ENCODE data around the gene KIF6.

KIF6 gene

GRCh38 chr6:39574991-39575390 is 150.2 kb downstream of the KIF6 start:
- no peaks in the 10 kb centered on the region for H3K27me3 ChIP-seq (replicated peaks in 2 of 5; ENCODE audit: control insufficient read depth in 4 of 5, insufficient read depth in 5 of 5, low read length in 4 of 5)
- POLR2A ChIA-PET: no interaction called here
- WGBS (ENCODE audit: insufficient coverage): 100% methylated on average over 1 of the region's 7 CpGs
- H3K4me3 ChIP-seq (ENCODE audit: control insufficient read depth in 1 of 7, extremely low read depth in 1 of 7, insufficient read depth in 4 of 7, low read depth in 2 of 7, low read length in 6 of 7): no peak overlapping the region
- H3K27ac ChIP-seq (ENCODE audit: insufficient read depth in 1 of 2, low read depth in 1 of 2, low read length in 2 of 2, poor library complexity in 1 of 2, severe bottlenecking in 2 of 2): no peak overlapping the region
- H3K9me3 ChIP-seq (ENCODE audit: control extremely low read depth in 1 of 5, control insufficient read depth in 4 of 5, insufficient read depth in 2 of 5, low read depth in 1 of 5, low read length in 4 of 5): peaks cover 0 to 4% (median 0%) of the 10 kb centered on the region in 5 experiments
- CTCF ChIA-PET: no interaction called here
- H3K36me3 ChIP-seq (ENCODE audit: control insufficient read depth in 4 of 4, insufficient read depth in 4 of 4, low read length in 3 of 4): no peaks in the 10 kb centered on the region
- DNase-seq: no peak
- no peaks in the 10 kb centered on the region for H3K4me1 ChIP-seq (ENCODE audit: control extremely low read depth in 1 of 4, control insufficient read depth in 4 of 4, insufficient read depth in 4 of 4, low read length in 3 of 4)

GRCh38 chr6:39573541-39573940 is 151.7 kb downstream of the KIF6 start:
- Histone ChIP-seq H3K4me3 (ENCODE audit: control insufficient read depth in 1 of 7, extremely low read depth in 1 of 7, insufficient read depth in 4 of 7, low read depth in 2 of 7, low read length in 6 of 7) (no peak overlapping the region), H3K27me3 (replicated peaks in 2 of 5; ENCODE audit: control insufficient read depth in 4 of 5, insufficient read depth in 5 of 5, low read length in 4 of 5) (no peaks in the 10 kb centered on the region), H3K36me3 (ENCODE audit: control insufficient read depth in 4 of 4, insufficient read depth in 4 of 4, low read length in 3 of 4) (no peaks in the 10 kb centered on the region), H3K4me1 (ENCODE audit: control extremely low read depth in 1 of 4, control insufficient read depth in 4 of 4, insufficient read depth in 4 of 4, low read length in 3 of 4) (no peaks in the 10 kb centered on the region), H3K27ac (ENCODE audit: insufficient read depth in 1 of 2, low read depth in 1 of 2, low read length in 2 of 2, poor library complexity in 1 of 2, severe bottlenecking in 2 of 2) (no peak overlapping the region), H3K9me3 (ENCODE audit: control extremely low read depth in 1 of 5, control insufficient read depth in 4 of 5, insufficient read depth in 2 of 5, low read depth in 1 of 5, low read length in 4 of 5) (peaks cover 0 to 4% (median 0%) of the 10 kb centered on the region in 5 experiments)
- no CpG with 5 or more reads among the region's 3 CpGs for WGBS (ENCODE audit: insufficient coverage)
- POLR2A ChIA-PET: no interaction called here
- CTCF ChIA-PET: no interaction called here
- no peak for DNase-seq

- no peak overlapping the region for H3K27ac ChIP-seq (ENCODE audit: insufficient read depth in 1 of 2, low read depth in 1 of 2, low read length in 2 of 2, poor library complexity in 1 of 2, severe bottlenecking in 2 of 2)
- H3K9me3 ChIP-seq (ENCODE audit: control extremely low read depth in 1 of 5, control insufficient read depth in 4 of 5, insufficient read depth in 2 of 5, low read depth in 1 of 5, low read length in 4 of 5): peaks cover 0 to 4% (median 0%) of the 10 kb centered on the region in 5 experiments
- no CpG with 5 or more reads among the region's 3 CpGs for WGBS (ENCODE audit: insufficient coverage)
- H3K27me3 ChIP-seq (replicated peaks in 2 of 5; ENCODE audit: control insufficient read depth in 4 of 5, insufficient read depth in 5 of 5, low read length in 4 of 5): no peaks in the 10 kb centered on the region
- POLR2A ChIA-PET: no interaction called here
- CTCF ChIA-PET: no interaction called here
- no peak for DNase-seq
- H3K36me3 ChIP-seq (ENCODE audit: control insufficient read depth in 4 of 4, insufficient read depth in 4 of 4, low read length in 3 of 4): no peaks in the 10 kb centered on the region
- H3K4me1 ChIP-seq (ENCODE audit: control extremely low read depth in 1 of 4, control insufficient read depth in 4 of 4, insufficient read depth in 4 of 4, low read length in 3 of 4): no peaks in the 10 kb centered on the region
- no peak overlapping the region for H3K4me3 ChIP-seq (ENCODE audit: control insufficient read depth in 1 of 7, extremely low read depth in 1 of 7, insufficient read depth in 4 of 7, low read depth in 2 of 7, low read length in 6 of 7)
Observed at GRCh38 chr6:39572661-39573340, 152.4 kb downstream of the KIF6 start.

- H3K4me1 ChIP-seq (ENCODE audit: control extremely low read depth in 1 of 4, control insufficient read depth in 4 of 4, insufficient read depth in 4 of 4, low read length in 3 of 4): no peaks in the 10 kb centered on the region
- H3K27ac ChIP-seq (ENCODE audit: insufficient read depth in 1 of 2, low read depth in 1 of 2, low read length in 2 of 2, poor library complexity in 1 of 2, severe bottlenecking in 2 of 2): no peak overlapping the region
- no peaks in the 10 kb centered on the region for H3K36me3 ChIP-seq (ENCODE audit: control insufficient read depth in 4 of 4, insufficient read depth in 4 of 4, low read length in 3 of 4)
- no peaks in the 10 kb centered on the region for H3K9me3 ChIP-seq (ENCODE audit: control extremely low read depth in 1 of 5, control insufficient read depth in 4 of 5, insufficient read depth in 2 of 5, low read depth in 1 of 5, low read length in 4 of 5)
- DNase-seq: no peak
- ChIA-PET POLR2A (interaction anchor here (0.7 kb wide), 1 partner anchor 229 kb away, joined by 4 read pairs; no protein-coding TSS in a partner anchor), CTCF (no interaction called here)
- H3K4me3 ChIP-seq (ENCODE audit: control insufficient read depth in 1 of 7, extremely low read depth in 1 of 7, insufficient read depth in 4 of 7, low read depth in 2 of 7, low read length in 6 of 7): no peak overlapping the region
- no CpG with 5 or more reads among the region's 1 CpG for WGBS (ENCODE audit: insufficient coverage)
- H3K27me3 ChIP-seq (replicated peaks in 2 of 5; ENCODE audit: control insufficient read depth in 4 of 5, insufficient read depth in 5 of 5, low read length in 4 of 5): peaks cover 0 to 2% (median 0%) of the 10 kb centered on the region in 5 experiments
Observed at GRCh38 chr6:39568896-39569295, 156.3 kb downstream of the KIF6 start.

- Histone ChIP-seq H3K27me3 (replicated peaks in 2 of 5; ENCODE audit: control insufficient read depth in 4 of 5, insufficient read depth in 5 of 5, low read length in 4 of 5) (peaks cover 0 to 2% (median 0%) of the 10 kb centered on the region in 5 experiments), H3K4me3 (ENCODE audit: control insufficient read depth in 1 of 7, extremely low read depth in 1 of 7, insufficient read depth in 4 of 7, low read depth in 2 of 7, low read length in 6 of 7) (no peak overlapping the region), H3K4me1 (ENCODE audit: control extremely low read depth in 1 of 4, control insufficient read depth in 4 of 4, insufficient read depth in 4 of 4, low read length in 3 of 4) (no peaks in the 10 kb centered on the region), H3K27ac (ENCODE audit: insufficient read depth in 1 of 2, low read depth in 1 of 2, low read length in 2 of 2, poor library complexity in 1 of 2, severe bottlenecking in 2 of 2) (no peak overlapping the region), H3K36me3 (ENCODE audit: control insufficient read depth in 4 of 4, insufficient read depth in 4 of 4, low read length in 3 of 4) (no peaks in the 10 kb centered on the region), H3K9me3 (ENCODE audit: control extremely low read depth in 1 of 5, control insufficient read depth in 4 of 5, insufficient read depth in 2 of 5, low read depth in 1 of 5, low read length in 4 of 5) (no peaks in the 10 kb centered on the region)
- CTCF ChIA-PET: no interaction called here
- no CpG with 5 or more reads among the region's 2 CpGs for WGBS (ENCODE audit: insufficient coverage)
- DNase-seq: no peak
- POLR2A ChIA-PET: no interaction called here
Observed at GRCh38 chr6:39567091-39567490, 158.1 kb downstream of the KIF6 start.

GRCh38 chr6:39566456-39566855 is 158.8 kb downstream of the KIF6 start:
- CTCF ChIA-PET: no interaction called here
- H3K4me1 ChIP-seq (ENCODE audit: control extremely low read depth in 1 of 4, control insufficient read depth in 4 of 4, insufficient read depth in 4 of 4, low read length in 3 of 4): no peaks in the 10 kb centered on the region

GRCh38 chr6:39565956-39566355 is 159.3 kb downstream of the KIF6 start:
- no peak for DNase-seq
- POLR2A ChIA-PET: no interaction called here

More at GRCh38 chr6:39566456-39566855, 158.8 kb downstream of the KIF6 start:
- H3K27me3 ChIP-seq (replicated peaks in 2 of 5; ENCODE audit: control insufficient read depth in 4 of 5, insufficient read depth in 5 of 5, low read length in 4 of 5): peaks cover 0 to 2% (median 0%) of the 10 kb centered on the region in 5 experiments
- H3K36me3 ChIP-seq (ENCODE audit: control insufficient read depth in 4 of 4, insufficient read depth in 4 of 4, low read length in 3 of 4): no peaks in the 10 kb centered on the region
- H3K27ac ChIP-seq (ENCODE audit: insufficient read depth in 1 of 2, low read depth in 1 of 2, low read length in 2 of 2, poor library complexity in 1 of 2, severe bottlenecking in 2 of 2): no peak overlapping the region
- H3K9me3 ChIP-seq (ENCODE audit: control extremely low read depth in 1 of 5, control insufficient read depth in 4 of 5, insufficient read depth in 2 of 5, low read depth in 1 of 5, low read length in 4 of 5): no peaks in the 10 kb centered on the region
- DNase-seq: no peak
- POLR2A ChIA-PET: no interaction called here
- no peak overlapping the region for H3K4me3 ChIP-seq (ENCODE audit: control insufficient read depth in 1 of 7, extremely low read depth in 1 of 7, insufficient read depth in 4 of 7, low read depth in 2 of 7, low read length in 6 of 7)

More at GRCh38 chr6:39565956-39566355, 159.3 kb downstream of the KIF6 start:
- WGBS (ENCODE audit: insufficient coverage): no CpG with 5 or more reads among the region's 1 CpG
- H3K4me1 ChIP-seq (ENCODE audit: control extremely low read depth in 1 of 4, control insufficient read depth in 4 of 4, insufficient read depth in 4 of 4, low read length in 3 of 4): no peaks in the 10 kb centered on the region
- no peak overlapping the region for H3K27ac ChIP-seq (ENCODE audit: insufficient read depth in 1 of 2, low read depth in 1 of 2, low read length in 2 of 2, poor library complexity in 1 of 2, severe bottlenecking in 2 of 2)
- CTCF ChIA-PET: no interaction called here
- peaks cover 0 to 2% (median 0%) of the 10 kb centered on the region in 5 experiments for H3K27me3 ChIP-seq (replicated peaks in 2 of 5; ENCODE audit: control insufficient read depth in 4 of 5, insufficient read depth in 5 of 5, low read length in 4 of 5)
- no peak overlapping the region for H3K4me3 ChIP-seq (ENCODE audit: control insufficient read depth in 1 of 7, extremely low read depth in 1 of 7, insufficient read depth in 4 of 7, low read depth in 2 of 7, low read length in 6 of 7)
- H3K36me3 ChIP-seq (ENCODE audit: control insufficient read depth in 4 of 4, insufficient read depth in 4 of 4, low read length in 3 of 4): no peaks in the 10 kb centered on the region
- no peaks in the 10 kb centered on the region for H3K9me3 ChIP-seq (ENCODE audit: control extremely low read depth in 1 of 5, control insufficient read depth in 4 of 5, insufficient read depth in 2 of 5, low read depth in 1 of 5, low read length in 4 of 5)
